HepG2 (cell line): ENCODE results near the gene AMTN. TPM values are rescaled to one million over a fixed set of nuclear protein-coding genes. Genes with fewer than 3 reads are reported as not detected.

Source experiments
- ARNT2 ChIP-seq: sonication (generic); formaldehyde crosslinking; IDR thresholded peaks from 2 replicates; pipeline ENCODE4 v1.8.0; 2022; ENCODE audit warnings: mild to moderate bottlenecking, low read depth, missing genetic modification reagents, moderate library complexity
- ASH2L ChIP-seq: fragments of 300-600, 200-600 bp; sonication (generic); IDR thresholded peaks from 2 replicates; pipeline ENCODE4 v1.7.0; 2017; ENCODE audit warnings: low read depth, mild to moderate bottlenecking, moderate library complexity, mixed read lengths, low read length; ENCODE audit not compliant: insufficient read length
- ATF7 ChIP-seq, 2 experiments: fragments of 450-650 bp in 1 of 2; sonication (generic) in 1 of 2; formaldehyde crosslinking in 1 of 2; IDR thresholded peaks; 2 replicates each; pipeline versions ENCODE4 v1.4.0 to v1.6.1; 2016 to 2020; ENCODE audit warnings: antibody characterized with exemption in 1 of 2, mild to moderate bottlenecking in 1 of 2, missing genetic modification reagents in 1 of 2
- CBX5 ChIP-seq: sonication (generic); formaldehyde crosslinking; IDR thresholded peaks from 2 replicates; pipeline ENCODE4 v1.4.0; 2020; ENCODE audit warnings: missing genetic modification reagents, borderline replicate concordance
- CC2D1A ChIP-seq: sonication (generic); formaldehyde crosslinking; IDR thresholded peaks from 2 replicates; pipeline ENCODE4 v1.8.1; 2023; ENCODE audit warnings: mild to moderate bottlenecking, missing genetic modification reagents
- CENPT ChIP-seq: sonication (generic); formaldehyde crosslinking; IDR thresholded peaks from 2 replicates; pipeline ENCODE4 v1.8.0; 2022; ENCODE audit warnings: low read depth, mild to moderate bottlenecking, moderate library complexity, missing genetic modification reagents
- CHD2 ChIP-seq: IDR thresholded peaks from 2 replicates; pipeline ENCODE4 v1.6.1; 2011; ENCODE audit warnings: low read depth, low read length, improper control_type of control experiment
- GABPB1 ChIP-seq: IDR thresholded peaks from 2 replicates; pipeline ENCODE4 v1.6.1; 2016; ENCODE audit warnings: mild to moderate bottlenecking, missing genetic modification reagents, moderate library complexity, missing compliant biosample characterization
- KAT7 ChIP-seq: IDR thresholded peaks from 2 replicates; pipeline ENCODE4 v1.6.1; 2018; ENCODE audit warnings: borderline replicate concordance, missing compliant biosample characterization
- NFE2 ChIP-seq: sonication (generic); formaldehyde crosslinking; IDR thresholded peaks from 2 replicates; pipeline ENCODE4 v1.4.0; 2020; ENCODE audit warnings: missing genetic modification reagents
- TSC22D2 ChIP-seq: sonication (generic); formaldehyde crosslinking; IDR thresholded peaks from 2 replicates; pipeline ENCODE4 v1.5.1; 2020; ENCODE audit warnings: missing genetic modification reagents, mild to moderate bottlenecking, borderline replicate concordance
- ZMAT3 ChIP-seq: sonication (generic); formaldehyde crosslinking; conservative IDR thresholded peaks from 2 replicates; pipeline ENCODE4 v1.7.0; 2021; ENCODE audit warnings: missing genetic modification reagents
- ZMYM4 ChIP-seq: sonication (generic); formaldehyde crosslinking; IDR thresholded peaks from 2 replicates; pipeline ENCODE4 v1.8.1; 2023; ENCODE audit warnings: mild to moderate bottlenecking, missing genetic modification reagents
- ZNF644 ChIP-seq: IDR thresholded peaks from 2 replicates; pipeline ENCODE4 v1.6.1; 2016; ENCODE audit warnings: low read depth
- polyA plus RNA-seq, 8 experiments: library from polyadenylated mRNA; depleted of rRNA in 3 of 8; stranded (reverse) in 7 of 8; unstranded in 1 of 8; fragments of >200 nt; fragmentation: Illumina TruSeq in 4 of 8; extraction: Trizol in 4 of 8; gene quantifications; 2 replicates each; pipeline versions ENCODE4 v1.2.1 to v1.2.3, GENCODE V29; 2011 to 2016; ENCODE audit warnings: low read depth in 4 of 8, missing spikeins in 1 of 8, mixed read lengths in 1 of 8; ENCODE audit not compliant: insufficient read depth in 1 of 8
- total RNA-seq, 5 experiments: library from RNA; depleted of rRNA; stranded (reverse); fragments of >200 nt; fragmentation: Illumina TruSeq; extraction: Trizol; gene quantifications; 2 replicates each; pipeline ENCODE4 v1.2.3, GENCODE V29; 2016; ENCODE audit warnings: low read depth in 1 of 5
- TF ChIP-seq, protein P1 (sequence below): fragments of 450-650 bp; IDR thresholded peaks from 2 replicates; pipeline ENCODE4 v1.6.1; 2017; ENCODE audit warnings: mild to moderate bottlenecking
- TF ChIP-seq, protein P2 (sequence below), 2 experiments: sonication (generic) in 1 of 2; formaldehyde crosslinking in 1 of 2; IDR thresholded peaks; 2 replicates each; pipeline versions ENCODE4 v1.4.0 to v1.6.1; 2018 to 2020; ENCODE audit warnings: missing genetic modification reagents in 2 of 2, borderline replicate concordance in 1 of 2, low read depth in 1 of 2, mild to moderate bottlenecking in 1 of 2, missing biosample characterization in 1 of 2
- TF ChIP-seq, protein P3 (sequence below): sonication (generic); formaldehyde crosslinking; IDR thresholded peaks from 2 replicates; pipeline ENCODE4 v1.5.1; 2020; ENCODE audit warnings: missing genetic modification reagents, mild to moderate bottlenecking, borderline replicate concordance
- TF ChIP-seq, protein P4 (sequence below): sonication (generic); formaldehyde crosslinking; IDR thresholded peaks from 2 replicates; pipeline ENCODE4 v1.5.0; 2020; ENCODE audit warnings: mild to moderate bottlenecking, missing genetic modification reagents
- TF ChIP-seq, protein P5 (sequence below): sonication (generic); formaldehyde crosslinking; IDR thresholded peaks from 2 replicates; pipeline ENCODE4 v1.4.0; 2020; ENCODE audit warnings: missing genetic modification reagents

AMTN gene
- total and polyA plus RNA-seq, 2 of the 13 experiments (the other 11 are each of a cell fraction or from before 2014, with no cell fraction given) = 0.15 TPM; not detected in 1

DNA sequence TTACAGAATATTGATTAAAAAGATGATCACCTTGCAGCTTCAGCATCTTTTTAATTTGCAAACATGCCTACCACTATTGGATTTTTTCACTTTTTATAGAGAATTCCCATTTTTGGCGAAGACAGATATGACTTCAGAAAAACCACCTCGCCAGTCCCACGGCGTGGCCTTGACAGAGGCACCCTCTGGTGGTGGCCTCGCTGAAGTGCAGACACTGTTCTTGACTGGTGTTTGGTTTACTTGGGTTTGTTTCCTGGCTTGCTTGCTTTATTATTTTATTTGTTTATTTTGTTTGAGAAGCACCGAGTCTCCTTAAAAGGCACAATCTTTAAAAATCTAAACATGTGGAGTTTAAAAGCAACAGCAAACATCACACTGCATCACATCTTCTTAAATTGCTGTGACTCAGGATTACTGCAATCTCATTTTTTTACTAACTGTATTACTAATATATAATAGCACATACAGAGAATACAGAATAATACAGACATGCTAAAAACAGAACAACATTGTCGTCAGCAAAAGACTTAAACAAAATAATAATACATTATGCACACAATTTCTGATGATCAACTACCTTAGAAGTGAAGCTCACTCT lies 13.1 kb upstream of the AMTN start (continued):
- TF ChIP-seq, protein P1, sequence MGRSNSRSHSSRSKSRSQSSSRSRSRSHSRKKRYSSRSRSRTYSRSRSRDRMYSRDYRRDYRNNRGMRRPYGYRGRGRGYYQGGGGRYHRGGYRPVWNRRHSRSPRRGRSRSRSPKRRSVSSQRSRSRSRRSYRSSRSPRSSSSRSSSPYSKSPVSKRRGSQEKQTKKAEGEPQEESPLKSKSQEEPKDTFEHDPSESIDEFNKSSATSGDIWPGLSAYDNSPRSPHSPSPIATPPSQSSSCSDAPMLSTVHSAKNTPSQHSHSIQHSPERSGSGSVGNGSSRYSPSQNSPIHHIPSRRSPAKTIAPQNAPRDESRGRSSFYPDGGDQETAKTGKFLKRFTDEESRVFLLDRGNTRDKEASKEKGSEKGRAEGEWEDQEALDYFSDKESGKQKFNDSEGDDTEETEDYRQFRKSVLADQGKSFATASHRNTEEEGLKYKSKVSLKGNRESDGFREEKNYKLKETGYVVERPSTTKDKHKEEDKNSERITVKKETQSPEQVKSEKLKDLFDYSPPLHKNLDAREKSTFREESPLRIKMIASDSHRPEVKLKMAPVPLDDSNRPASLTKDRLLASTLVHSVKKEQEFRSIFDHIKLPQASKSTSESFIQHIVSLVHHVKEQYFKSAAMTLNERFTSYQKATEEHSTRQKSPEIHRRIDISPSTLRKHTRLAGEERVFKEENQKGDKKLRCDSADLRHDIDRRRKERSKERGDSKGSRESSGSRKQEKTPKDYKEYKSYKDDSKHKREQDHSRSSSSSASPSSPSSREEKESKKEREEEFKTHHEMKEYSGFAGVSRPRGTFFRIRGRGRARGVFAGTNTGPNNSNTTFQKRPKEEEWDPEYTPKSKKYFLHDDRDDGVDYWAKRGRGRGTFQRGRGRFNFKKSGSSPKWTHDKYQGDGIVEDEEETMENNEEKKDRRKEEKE = no peak
- TF ChIP-seq CHD2 (no peak), CC2D1A (CRISPR knock-in tag) (no peak), ZNF644 (CRISPR knock-in tag) (0 out of 2 replicates have a peak, but pooled peaks have one; percentile 25), KAT7 (CRISPR knock-in tag) (no peak), CBX5 (CRISPR knock-in tag) (0 out of 2 replicates have a peak, but pooled peaks have one; percentile 42), GABPB1 (no peak), ASH2L (no peak), CENPT (CRISPR knock-in tag) (no peak), ZMYM4 (peak; percentile 63), TSC22D2 (CRISPR knock-in tag) (0 out of 2 replicates have a peak, but pooled peaks have one; percentile 33), ATF7 (IDR thresholded peaks at IDR 0.05) (no peak), ATF7 (CRISPR knock-in tag; IDR thresholded peaks at IDR 0.05) (no peak), NFE2 (no peak), ZMAT3 (CRISPR knock-in tag) (no peak), ARNT2 (CRISPR knock-in tag) (no peak)
- TF ChIP-seq, protein P2, sequence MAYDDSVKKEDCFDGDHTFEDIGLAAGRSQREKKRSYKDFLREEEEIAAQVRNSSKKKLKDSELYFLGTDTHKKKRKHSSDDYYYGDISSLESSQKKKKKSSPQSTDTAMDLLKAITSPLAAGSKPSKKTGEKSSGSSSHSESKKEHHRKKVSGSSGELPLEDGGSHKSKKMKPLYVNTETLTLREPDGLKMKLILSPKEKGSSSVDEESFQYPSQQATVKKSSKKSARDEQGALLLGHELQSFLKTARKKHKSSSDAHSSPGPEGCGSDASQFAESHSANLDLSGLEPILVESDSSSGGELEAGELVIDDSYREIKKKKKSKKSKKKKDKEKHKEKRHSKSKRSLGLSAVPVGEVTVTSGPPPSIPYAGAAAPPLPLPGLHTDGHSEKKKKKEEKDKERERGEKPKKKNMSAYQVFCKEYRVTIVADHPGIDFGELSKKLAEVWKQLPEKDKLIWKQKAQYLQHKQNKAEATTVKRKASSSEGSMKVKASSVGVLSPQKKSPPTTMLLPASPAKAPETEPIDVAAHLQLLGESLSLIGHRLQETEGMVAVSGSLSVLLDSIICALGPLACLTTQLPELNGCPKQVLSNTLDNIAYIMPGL (CRISPR knock-in tag; IDR thresholded peaks at IDR 0.05; ENCODE audit: borderline replicate concordance in 1 of 2, low read depth in 1 of 2) = no peak
- TF ChIP-seq, protein P3, sequence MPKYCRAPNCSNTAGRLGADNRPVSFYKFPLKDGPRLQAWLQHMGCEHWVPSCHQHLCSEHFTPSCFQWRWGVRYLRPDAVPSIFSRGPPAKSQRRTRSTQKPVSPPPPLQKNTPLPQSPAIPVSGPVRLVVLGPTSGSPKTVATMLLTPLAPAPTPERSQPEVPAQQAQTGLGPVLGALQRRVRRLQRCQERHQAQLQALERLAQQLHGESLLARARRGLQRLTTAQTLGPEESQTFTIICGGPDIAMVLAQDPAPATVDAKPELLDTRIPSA (CRISPR knock-in tag) = no peak
- TF ChIP-seq, protein P4, sequence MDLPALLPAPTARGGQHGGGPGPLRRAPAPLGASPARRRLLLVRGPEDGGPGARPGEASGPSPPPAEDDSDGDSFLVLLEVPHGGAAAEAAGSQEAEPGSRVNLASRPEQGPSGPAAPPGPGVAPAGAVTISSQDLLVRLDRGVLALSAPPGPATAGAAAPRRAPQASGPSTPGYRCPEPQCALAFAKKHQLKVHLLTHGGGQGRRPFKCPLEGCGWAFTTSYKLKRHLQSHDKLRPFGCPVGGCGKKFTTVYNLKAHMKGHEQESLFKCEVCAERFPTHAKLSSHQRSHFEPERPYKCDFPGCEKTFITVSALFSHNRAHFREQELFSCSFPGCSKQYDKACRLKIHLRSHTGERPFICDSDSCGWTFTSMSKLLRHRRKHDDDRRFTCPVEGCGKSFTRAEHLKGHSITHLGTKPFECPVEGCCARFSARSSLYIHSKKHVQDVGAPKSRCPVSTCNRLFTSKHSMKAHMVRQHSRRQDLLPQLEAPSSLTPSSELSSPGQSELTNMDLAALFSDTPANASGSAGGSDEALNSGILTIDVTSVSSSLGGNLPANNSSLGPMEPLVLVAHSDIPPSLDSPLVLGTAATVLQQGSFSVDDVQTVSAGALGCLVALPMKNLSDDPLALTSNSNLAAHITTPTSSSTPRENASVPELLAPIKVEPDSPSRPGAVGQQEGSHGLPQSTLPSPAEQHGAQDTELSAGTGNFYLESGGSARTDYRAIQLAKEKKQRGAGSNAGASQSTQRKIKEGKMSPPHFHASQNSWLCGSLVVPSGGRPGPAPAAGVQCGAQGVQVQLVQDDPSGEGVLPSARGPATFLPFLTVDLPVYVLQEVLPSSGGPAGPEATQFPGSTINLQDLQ (CRISPR knock-in tag) = no peak
- TF ChIP-seq, protein P5, sequence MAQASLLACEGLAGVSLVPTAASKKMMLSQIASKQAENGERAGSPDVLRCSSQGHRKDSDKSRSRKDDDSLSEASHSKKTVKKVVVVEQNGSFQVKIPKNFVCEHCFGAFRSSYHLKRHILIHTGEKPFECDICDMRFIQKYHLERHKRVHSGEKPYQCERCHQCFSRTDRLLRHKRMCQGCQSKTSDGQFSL (CRISPR knock-in tag) = no peak
